SKM-1 treated with dmso at 0.1 percent for 144 hours (cell line): ENCODE data around the gene MAP3K8.

Experiments
- DNase-seq: peaks from one replicate; lab custom pipeline; 2025; ENCODE audit not compliant: unreplicated experiment; lab: John Stamatoyannopoulos, UW

MAP3K8 gene

GRCh38 chr10:30489346-30489745 lies 55.4 kb downstream of the MAP3K8 start:
- DNase-seq: no peak

- no peak for DNase-seq
Measured at GRCh38 chr10:30490289-30491000, 56.5 kb downstream of the MAP3K8 start.

GRCh38 chr10:30491204-30491915 lies 57.4 kb downstream of the MAP3K8 start:
- peak; percentile 37 for DNase-seq

- DNase-seq: no peak
Measured at GRCh38 chr10:30491916-30492515, 58.0 kb downstream of the MAP3K8 start.

GRCh38 chr10:30493609-30494530 lies 59.9 kb downstream of the MAP3K8 start:
- DNase-seq: peak; percentile 68

- no peak for DNase-seq
Measured at GRCh38 chr10:30494558-30494957, 60.6 kb downstream of the MAP3K8 start.

- no peak for DNase-seq
Measured at GRCh38 chr10:30495687-30496086, 61.7 kb downstream of the MAP3K8 start.

- DNase-seq: no peak
Measured at GRCh38 chr10:30499816-30500215, 65.8 kb downstream of the MAP3K8 start.

- DNase-seq: no peak
Measured at GRCh38 chr10:30500534-30500933, 66.5 kb downstream of the MAP3K8 start.

GRCh38 chr10:30500963-30501504 lies 67.0 kb downstream of the MAP3K8 start:
- DNase-seq: no peak

- DNase-seq: peak; percentile 8
Measured at GRCh38 chr10:30502266-30503060, 68.5 kb downstream of the MAP3K8 start.

GRCh38 chr10:30503700-30504266 lies 69.8 kb downstream of the MAP3K8 start:
- DNase-seq: no peak

GRCh38 chr10:30505543-30506298 lies 71.7 kb downstream of the MAP3K8 start:
- no peak for DNase-seq

GRCh38 chr10:30509508-30509907 lies 75.5 kb downstream of the MAP3K8 start:
- no peak for DNase-seq

GRCh38 chr10:30510184-30510931 lies 76.4 kb downstream of the MAP3K8 start:
- DNase-seq: no peak

- DNase-seq: no peak
Measured at GRCh38 chr10:30510932-30511700, 77.1 kb downstream of the MAP3K8 start.
